Stimulated activated CD8-positive, alpha-beta memory T cell treated with anti-CD3 and anti-CD28 coated beads, Interleukin-7, amount 100 ng/mL, for 4 hours (primary cell): ENCODE results near the gene RBMS2.

Experiments
- DNase-seq, 2 donors: peaks; one replicate each; pipeline ENCODE4 v3.0.0-alpha.2; 2020; ENCODE audit warnings: low read depth in 2 of 2

Gene RBMS2

GRCh38 chr12:56581418-56582145 is 60.0 kb downstream of the RBMS2 start:
- DNase-seq, result peak; percentile 13 to 26

GRCh38 chr12:56585098-56585497 is 63.5 kb downstream of the RBMS2 start:
- no peak for DNase-seq

GRCh38 chr12:56589783-56590182 is 68.2 kb downstream of the RBMS2 start:
- no peak for DNase-seq

GRCh38 chr12:56590237-56590830 is 68.7 kb downstream of the RBMS2 start:
- DNase-seq, result no peak

GRCh38 chr12:56591126-56591525 is 69.5 kb downstream of the RBMS2 start:
- no peak for DNase-seq

- no peak for DNase-seq
These were observed 70.3 kb downstream of the RBMS2 start for GRCh38 chr12:56591961-56592360.

- peak; percentile 30 to 38 for DNase-seq
These were observed 72.4 kb downstream of the RBMS2 start for GRCh38 chr12:56593909-56594621.

- DNase-seq, result no peak
These were observed 75.2 kb downstream of the RBMS2 start for GRCh38 chr12:56596815-56597214.

- no peak for DNase-seq
These were observed 77.4 kb downstream of the RBMS2 start for GRCh38 chr12:56599041-56599440.

- no peak for DNase-seq
These were observed 78.2 kb downstream of the RBMS2 start for GRCh38 chr12:56599797-56600196.

- DNase-seq, result no peak
These were observed 79.1 kb downstream of the RBMS2 start for GRCh38 chr12:56600753-56601152.

GRCh38 chr12:56601503-56601902 is 79.9 kb downstream of the RBMS2 start:
- DNase-seq, result peak in 1 of 2 donors; percentile 3

GRCh38 chr12:56602239-56602638 is 80.6 kb downstream of the RBMS2 start:
- no peak for DNase-seq

- DNase-seq, result no peak
These were observed 82.7 kb downstream of the RBMS2 start for GRCh38 chr12:56604355-56604754.

- DNase-seq, result no peak
These were observed 93.0 kb downstream of the RBMS2 start for GRCh38 chr12:56614627-56615026.

- no peak for DNase-seq
These were observed 94.6 kb downstream of the RBMS2 start for GRCh38 chr12:56616244-56616643.

GRCh38 chr12:56616925-56617324 is 95.3 kb downstream of the RBMS2 start:
- DNase-seq, result no peak

- no peak for DNase-seq
These were observed 100.9 kb downstream of the RBMS2 start for GRCh38 chr12:56622535-56622934.

- no peak for DNase-seq
These were observed 105.1 kb downstream of the RBMS2 start for GRCh38 chr12:56626701-56627100.

GRCh38 chr12:56628671-56629458 is 107.2 kb downstream of the RBMS2 start:
- peak; percentile 43 to 53 for DNase-seq

GRCh38 chr12:56629459-56630179 is 108.0 kb downstream of the RBMS2 start:
- peak in 1 of 2 donors; percentile 55 for DNase-seq
